Endothelial cell of umbilical vein (primary cell): ENCODE results near the gene CLN6. TPM values are rescaled to one million over a fixed set of nuclear protein-coding genes. Genes with fewer than 3 reads are reported as not detected.

Source experiments
- BruUV-seq: library from RNA; stranded (reverse); fragments of 400-500 nt; replicated peaks from 2 replicates; lab custom pipeline; 2021; lab: Mats Ljungman, UMichigan
- CTCF ChIA-PET: fragments of 300-600, 350-600 bp; sonication (Branson Sonifier 250); formaldehyde crosslinking; loops from one replicate; lab custom pipeline; 2021; ENCODE audit warnings: antibody characterized with exemption, inconsistent platforms; lab: Charles Lee
- POLR2A ChIA-PET: fragments of 300-600, 350-600 bp; sonication (Branson Sonifier 250); formaldehyde crosslinking; loops from one replicate; lab custom pipeline; 2021; ENCODE audit warnings: antibody characterized with exemption, inconsistent platforms; lab: Charles Lee
- DNase-seq: peaks from one replicate; pipeline ENCODE4 v3.0.0-alpha.2; 2011; ENCODE audit warnings: low read depth, low spot score
- FAIRE-seq: peaks from 2 replicates; lab custom pipeline; 2011; peaks lifted over from hg19 to GRCh38; lab: Jason Lieb, UNC
- H2AFZ ChIP-seq: 2 replicates; pipeline ENCODE4 v1.6.0; 2012; ENCODE audit warnings: low read depth, low read length, control low read depth, inconsistent platforms
- H3K27ac ChIP-seq: 2 replicates; pipeline ENCODE4 v1.5.1; 2011; ENCODE audit warnings: low read depth, mild to moderate bottlenecking, control low read depth, low read length, moderate library complexity; ENCODE audit not compliant: insufficient read depth
- H3K27me3 ChIP-seq, 2 experiments: 2 replicates each; pipeline versions ENCODE4 v1.6.0 to v1.6.1; 2011; ENCODE audit warnings: low read length in 2 of 2, mixed read lengths in 1 of 2; ENCODE audit not compliant: control insufficient read depth in 2 of 2, insufficient read depth in 2 of 2
- H3K36me3 ChIP-seq, 2 experiments: 2 replicates in 1 of 2; 3 replicates in 1 of 2; pipeline ENCODE4 v1.5.1; 2011; ENCODE audit warnings: low read length in 2 of 2, mild to moderate bottlenecking in 1 of 2, moderate library complexity in 1 of 2; ENCODE audit not compliant: control insufficient read depth in 2 of 2, insufficient read depth in 2 of 2; ENCODE audit errors: extremely low read depth in 1 of 2
- H3K4me1 ChIP-seq: 3 replicates; pipeline ENCODE4 v1.5.1; 2011; ENCODE audit warnings: mild to moderate bottlenecking, low read length; ENCODE audit not compliant: control insufficient read depth, insufficient read depth; ENCODE audit errors: extremely low read depth
- H3K4me2 ChIP-seq: 2 replicates; pipeline ENCODE4 v1.6.1; 2011; ENCODE audit warnings: low read length, control low read depth, mixed read lengths; ENCODE audit not compliant: insufficient read depth
- H3K4me3 ChIP-seq, 3 experiments: fragments of 200-600 bp in 1 of 3; sonication (generic), shearing (Covaris generic) in 1 of 3; replicated peaks in 1 of 3; 2 replicates each; pipeline ENCODE4 v1.5.1; 2011 to 2016; ENCODE audit warnings: control low read depth in 3 of 3, low read length in 3 of 3, mild to moderate bottlenecking in 2 of 3, inconsistent platforms in 1 of 3, low read depth in 1 of 3, moderate library complexity in 1 of 3; ENCODE audit not compliant: insufficient read depth in 1 of 3
- H3K79me2 ChIP-seq: 2 replicates; pipeline ENCODE4 v1.6.0; 2012; ENCODE audit warnings: low read length, inconsistent platforms; ENCODE audit not compliant: control insufficient read depth, insufficient read depth
- H3K9ac ChIP-seq: replicated peaks from 2 replicates; pipeline ENCODE3; 2011; ENCODE audit warnings: low read length, control low read depth; ENCODE audit not compliant: insufficient read depth; ENCODE audit errors: extremely low read depth
- H3K9me1 ChIP-seq: replicated peaks from 3 replicates; pipeline ENCODE4 v1.6.0; 2011; ENCODE audit warnings: mild to moderate bottlenecking, low read length; ENCODE audit not compliant: control insufficient read depth, insufficient read depth; ENCODE audit errors: extremely low read depth
- H3K9me3 ChIP-seq: replicated peaks from 2 replicates; pipeline ENCODE4 v1.5.1; 2012; ENCODE audit warnings: low read length, inconsistent platforms; ENCODE audit not compliant: control insufficient read depth, insufficient read depth
- H4K20me1 ChIP-seq: replicated peaks from 2 replicates; pipeline ENCODE3; 2011; ENCODE audit warnings: mild to moderate bottlenecking, low read length; ENCODE audit not compliant: control insufficient read depth, insufficient read depth; ENCODE audit errors: extremely low read depth
- EZH2 ChIP-seq: IDR thresholded peaks from 2 replicates; pipeline ENCODE4 v1.6.1; 2012; ENCODE audit warnings: borderline replicate concordance, low read depth, mild to moderate bottlenecking, moderate library complexity, low read length, inconsistent platforms; ENCODE audit not compliant: severe bottlenecking
- FOS ChIP-seq: IDR thresholded peaks from 2 replicates; pipeline ENCODE4 v1.6.1; 2011; ENCODE audit warnings: mild to moderate bottlenecking, low read length, moderate library complexity, borderline replicate concordance; ENCODE audit not compliant: insufficient read depth
- GATA2 ChIP-seq: IDR thresholded peaks from 2 replicates; pipeline ENCODE4 v1.7.0; 2011; ENCODE audit warnings: low read depth, mild to moderate bottlenecking, moderate library complexity, mixed read lengths, low read length; ENCODE audit not compliant: insufficient read length, insufficient read depth
- JUN ChIP-seq: IDR thresholded peaks from 2 replicates; pipeline ENCODE4 v1.6.1; 2011; ENCODE audit warnings: borderline replicate concordance, low read depth; ENCODE audit not compliant: insufficient read length, insufficient read depth
- MYC ChIP-seq: IDR thresholded peaks from one replicate; pipeline ENCODE4 v1.6.1; 2011; ENCODE audit warnings: mild to moderate bottlenecking, low read depth, low read length
- POLR2A ChIP-seq: IDR thresholded peaks from 2 replicates; pipeline ENCODE4 v1.6.1; 2012; ENCODE audit warnings: low read depth, mild to moderate bottlenecking, control low read depth, low read length
- POLR2AphosphoS5 ChIP-seq: IDR thresholded peaks from 2 replicates; pipeline ENCODE4 v1.6.1; 2012; ENCODE audit warnings: low read depth, mild to moderate bottlenecking, control low read depth, low read length, moderate library complexity; ENCODE audit not compliant: insufficient read depth
- dilution Hi-C: fragments of 300-500 bp; cut with MboI; formaldehyde crosslinking; loops from one replicate; pipeline ENCODE4 v1.15.0; 2019; ENCODE audit warnings: low sequenced_read_pairs; ENCODE audit not compliant: extremely low pct_ligation_motif_present
- intact Hi-C: fragments of 100-400 bp; cut with micrococcal nuclease; formaldehyde crosslinking; loops from one replicate; pipeline ENCODE4 v1.10.0; 2022
- polyA plus RNA-seq, 4 experiments: library from polyadenylated mRNA; depleted of rRNA in 3 of 4; stranded (reverse) in 3 of 4; unstranded in 1 of 4; fragments of >200 nt; gene quantifications; 2 replicates each; pipeline versions ENCODE4 v1.2.1 to v1.2.3, GENCODE V29; 2011 to 2012; ENCODE audit warnings: missing spikeins in 1 of 4
- total RNA-seq: library from RNA; stranded (reverse); gene quantifications from 2 replicates; pipeline ENCODE4 v1.2.3, GENCODE V29; 2021
- TF ChIP-seq, protein P1 (sequence below): IDR thresholded peaks from 2 replicates; pipeline ENCODE4 v1.6.1; 2011; ENCODE audit not compliant: insufficient read depth, insufficient read length
- TF ChIP-seq, protein P2 (sequence below), 2 donors: IDR thresholded peaks; 1 replicate in 1 of 2; 2 replicates in 1 of 2; pipeline ENCODE4 v1.5.1; 2011; ENCODE audit warnings: low read length in 2 of 2, mild to moderate bottlenecking in 2 of 2, moderate library complexity in 2 of 2, control low read depth in 1 of 2, inconsistent platforms in 1 of 2, low read depth in 1 of 2; ENCODE audit not compliant: insufficient read depth in 1 of 2; ENCODE audit errors: extremely low read depth in 1 of 2

CLN6 gene
- total and polyA plus RNA-seq, 2 donors (not counting 3 experiments of a cell fraction or from before 2014, with no cell fraction given) = 53.9 to 75.5 TPM

- POLR2A ChIA-PET = no interaction called here
- H3K36me3 ChIP-seq = no peaks in the 10 kb centered on the region
- H3K9me1 ChIP-seq = no peaks in the 10 kb centered on the region
- H3K4me3 ChIP-seq = no peak overlapping the region
- no peaks in the 10 kb centered on the region for H3K79me2 ChIP-seq
- TF ChIP-seq MYC (no peak), POLR2A (no peak), JUN (no peak)
- TF ChIP-seq, protein P1, sequence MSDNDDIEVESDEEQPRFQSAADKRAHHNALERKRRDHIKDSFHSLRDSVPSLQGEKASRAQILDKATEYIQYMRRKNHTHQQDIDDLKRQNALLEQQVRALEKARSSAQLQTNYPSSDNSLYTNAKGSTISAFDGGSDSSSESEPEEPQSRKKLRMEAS = no peak
- TF ChIP-seq, protein P2, sequence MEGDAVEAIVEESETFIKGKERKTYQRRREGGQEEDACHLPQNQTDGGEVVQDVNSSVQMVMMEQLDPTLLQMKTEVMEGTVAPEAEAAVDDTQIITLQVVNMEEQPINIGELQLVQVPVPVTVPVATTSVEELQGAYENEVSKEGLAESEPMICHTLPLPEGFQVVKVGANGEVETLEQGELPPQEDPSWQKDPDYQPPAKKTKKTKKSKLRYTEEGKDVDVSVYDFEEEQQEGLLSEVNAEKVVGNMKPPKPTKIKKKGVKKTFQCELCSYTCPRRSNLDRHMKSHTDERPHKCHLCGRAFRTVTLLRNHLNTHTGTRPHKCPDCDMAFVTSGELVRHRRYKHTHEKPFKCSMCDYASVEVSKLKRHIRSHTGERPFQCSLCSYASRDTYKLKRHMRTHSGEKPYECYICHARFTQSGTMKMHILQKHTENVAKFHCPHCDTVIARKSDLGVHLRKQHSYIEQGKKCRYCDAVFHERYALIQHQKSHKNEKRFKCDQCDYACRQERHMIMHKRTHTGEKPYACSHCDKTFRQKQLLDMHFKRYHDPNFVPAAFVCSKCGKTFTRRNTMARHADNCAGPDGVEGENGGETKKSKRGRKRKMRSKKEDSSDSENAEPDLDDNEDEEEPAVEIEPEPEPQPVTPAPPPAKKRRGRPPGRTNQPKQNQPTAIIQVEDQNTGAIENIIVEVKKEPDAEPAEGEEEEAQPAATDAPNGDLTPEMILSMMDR (IDR thresholded peaks at IDR 0.05; ENCODE audit: extremely low read depth in 1 of 2, insufficient read depth in 1 of 2, low read depth in 1 of 2, low read length in 2 of 2) = no peak
- peaks cover 25 to 44% of the 10 kb centered on the region in 2 experiments for H3K27me3 ChIP-seq
- no peak overlapping the region for H3K9ac ChIP-seq
- H3K27ac ChIP-seq = no peak overlapping the region
- FAIRE-seq (no peak), DNase-seq (no peak)
- intact Hi-C loops (no loop called here), dilution Hi-C loops (no loop called here)
- no peaks in the 10 kb centered on the region for H3K4me1 ChIP-seq
- H2AFZ ChIP-seq = no peak overlapping the region
- BruUV-seq = no TSS peak
- no peaks in the 10 kb centered on the region for H4K20me1 ChIP-seq
- H3K4me2 ChIP-seq = no peak overlapping the region
- H3K9me3 ChIP-seq = no peaks in the 10 kb centered on the region
- CTCF ChIA-PET = interaction anchor here (1.6 to 5.6 kb wide), 3 partner anchors 8 to 41 kb away, joined by 6 to 31 read pairs (median 7); no protein-coding TSS in a partner anchor
Observed at GRCh38 chr15:68265081-68265480, 35.6 kb upstream of the CLN6 start.

- POLR2A ChIA-PET = no interaction called here
Observed at GRCh38 chr15:68264282-68264681, 34.8 kb upstream of the CLN6 start.

More at GRCh38 chr15:68264282-68264681, 34.8 kb upstream of the CLN6 start:
- Histone ChIP-seq H3K9me1 (no peaks in the 10 kb centered on the region), H3K36me3 (no peaks in the 10 kb centered on the region), H2AFZ (no peak overlapping the region), H3K4me1 (no peaks in the 10 kb centered on the region), H3K4me2 (no peak overlapping the region), H3K27me3 (peaks cover 30 to 44% of the 10 kb centered on the region in 2 experiments), H3K9ac (no peak overlapping the region), H3K4me3 (no peak overlapping the region), H3K27ac (no peak overlapping the region), H3K79me2 (no peaks in the 10 kb centered on the region), H3K9me3 (no peaks in the 10 kb centered on the region), H4K20me1 (no peaks in the 10 kb centered on the region)
- intact Hi-C loops (no loop called here), dilution Hi-C loops (no loop called here)
- DNase-seq (no peak), FAIRE-seq (no peak)
- TF ChIP-seq, protein P2 (IDR thresholded peaks at IDR 0.05; ENCODE audit: extremely low read depth in 1 of 2, insufficient read depth in 1 of 2, low read depth in 1 of 2, low read length in 2 of 2) = no peak
- TF ChIP-seq POLR2A = no peak
- TF ChIP-seq POLR2AphosphoS5 = no peak
- TF ChIP-seq EZH2 = no peak
- TF ChIP-seq JUN = no peak
- no peak for TF ChIP-seq GATA2
- TF ChIP-seq, protein P1 = no peak
- TF ChIP-seq FOS = no peak
- no peak for TF ChIP-seq MYC
- CTCF ChIA-PET = interaction anchor here (1.6 to 5.6 kb wide), 2 partner anchors 11 to 42 kb away, joined by 6 to 31 read pairs; no protein-coding TSS in a partner anchor
- no TSS peak for BruUV-seq
